COLO668 (cell line): ENCODE results near the gene EXOC4.
A peak's percentile ranks its signal among the peaks of the same experiment; 100 is the strongest.

Experiments
- DNase-seq: peaks from one replicate; lab custom pipeline; 2025; ENCODE audit not compliant: unreplicated experiment; lab: John Stamatoyannopoulos, UW

EXOC4 gene

GRCh38 chr7:133739817-133740216, 486.9 kb downstream of the EXOC4 start:
- DNase-seq = no peak

- DNase-seq = no peak
Observed at GRCh38 chr7:133741078-133741477, 488.2 kb downstream of the EXOC4 start.

GRCh38 chr7:133741703-133742102, 488.8 kb downstream of the EXOC4 start:
- no peak for DNase-seq

GRCh38 chr7:133742709-133743538, 490.0 kb downstream of the EXOC4 start:
- DNase-seq = no peak

- no peak for DNase-seq
Observed at GRCh38 chr7:133744451-133744850, 491.6 kb downstream of the EXOC4 start.

GRCh38 chr7:133746305-133746704, 493.4 kb downstream of the EXOC4 start:
- DNase-seq = no peak

- no peak for DNase-seq
Observed at GRCh38 chr7:133746847-133747246, 494.0 kb downstream of the EXOC4 start.

- DNase-seq = no peak
Observed at GRCh38 chr7:133748443-133749407, 495.8 kb downstream of the EXOC4 start.

GRCh38 chr7:133750287-133750686, 497.4 kb downstream of the EXOC4 start:
- DNase-seq = no peak

- no peak for DNase-seq
Observed at GRCh38 chr7:133751079-133751478, 498.2 kb downstream of the EXOC4 start.

GRCh38 chr7:133753513-133753912, 500.6 kb downstream of the EXOC4 start:
- no peak for DNase-seq

GRCh38 chr7:133754708-133755107, 501.8 kb downstream of the EXOC4 start:
- no peak for DNase-seq

GRCh38 chr7:133755901-133756300, 503.0 kb downstream of the EXOC4 start:
- no peak for DNase-seq

- DNase-seq = peak; percentile 30
Observed at GRCh38 chr7:133761443-133761842, 508.6 kb downstream of the EXOC4 start.

- no peak for DNase-seq
Observed at GRCh38 chr7:133763076-133763640, 510.3 kb downstream of the EXOC4 start.

GRCh38 chr7:133769668-133770067, 516.8 kb downstream of the EXOC4 start:
- no peak for DNase-seq

- DNase-seq = no peak
Observed at GRCh38 chr7:133770863-133771492, 518.1 kb downstream of the EXOC4 start.

GRCh38 chr7:133771788-133772419, 519.0 kb downstream of the EXOC4 start:
- no peak for DNase-seq

- DNase-seq = no peak
Observed at GRCh38 chr7:133773601-133774000, 520.7 kb downstream of the EXOC4 start.

- DNase-seq = no peak
Observed at GRCh38 chr7:133775201-133775600, 522.3 kb downstream of the EXOC4 start.

- no peak for DNase-seq
Observed at GRCh38 chr7:133776266-133776665, 523.4 kb downstream of the EXOC4 start.
